Panc1 (cell line): ENCODE measurements around the gene STAP2. TPM values are rescaled to one million over a fixed set of nuclear protein-coding genes. Genes with fewer than 3 reads are reported as not detected.

ENCODE experiments used
- ATAC-seq: fragments of 200-7000 bp; cut with Tn5 transposase; 2 replicates; pipeline ENCODE4 v1.9.1; 2020; ENCODE audit warnings: mild to moderate bottlenecking, moderate library complexity
- BruUV-seq: library from RNA; stranded (reverse); fragments of 400-500 nt; replicated peaks from 2 replicates; lab custom pipeline; 2021; lab: Mats Ljungman, UMichigan
- CTCF ChIA-PET: fragments of 300-600 bp; sonication (Branson Sonifier 250); formaldehyde crosslinking; loops from one replicate; lab custom pipeline; 2022; ENCODE audit warnings: antibody characterized with exemption; lab: Charles Lee
- POLR2A ChIA-PET: fragments of 300-600 bp; sonication (Branson Sonifier 250); formaldehyde crosslinking; loops from one replicate; lab custom pipeline; 2022; ENCODE audit warnings: antibody characterized with exemption; lab: Charles Lee
- DNase-seq: peaks from one replicate; pipeline ENCODE4 v3.0.0-alpha.2; 2010; ENCODE audit warnings: low read depth, low spot score
- H3K27ac ChIP-seq: 2 replicates; pipeline ENCODE4 v1.5.1; 2011; ENCODE audit warnings: mild to moderate bottlenecking, low read length, inconsistent platforms
- H3K27me3 ChIP-seq: fragments of 200-500 bp; sonication (Bioruptor generic); 2 replicates; pipeline ENCODE4 v1.6.0; 2014; ENCODE audit warnings: low read length, inconsistent platforms; ENCODE audit not compliant: control insufficient read depth, insufficient read depth
- H3K36me3 ChIP-seq: fragments of 200-500 bp; sonication (Bioruptor generic); 2 replicates; pipeline ENCODE4 v1.5.1; 2014; ENCODE audit warnings: inconsistent platforms, mild to moderate bottlenecking, low read length, moderate library complexity; ENCODE audit not compliant: control insufficient read depth, insufficient read depth
- H3K4me1 ChIP-seq: 2 replicates; pipeline ENCODE4 v1.5.1; 2011; ENCODE audit warnings: inconsistent platforms, mild to moderate bottlenecking, low read length, moderate library complexity; ENCODE audit not compliant: control insufficient read depth, insufficient read depth
- H3K4me3 ChIP-seq, 2 experiments: 2 replicates each; pipeline ENCODE4 v1.5.1; 2011 to 2012; ENCODE audit warnings: low read depth in 2 of 2, low read length in 2 of 2, mild to moderate bottlenecking in 2 of 2, inconsistent platforms in 1 of 2, moderate library complexity in 1 of 2
- H3K9me3 ChIP-seq: fragments of 200-500 bp; sonication (Bioruptor generic); 2 replicates; pipeline ENCODE4 v1.5.1; 2014; ENCODE audit warnings: low read depth, mild to moderate bottlenecking, inconsistent platforms, low read length, moderate library complexity; ENCODE audit not compliant: control insufficient read depth, insufficient read depth
- POLR2AphosphoS5 ChIP-seq: IDR thresholded peaks from 2 replicates; pipeline ENCODE4 v1.6.1; 2012; ENCODE audit warnings: mild to moderate bottlenecking, low read depth, low read length, moderate library complexity
- SIN3A ChIP-seq: IDR thresholded peaks from 2 replicates; pipeline ENCODE4 v1.6.1; 2012; ENCODE audit warnings: low read depth, mild to moderate bottlenecking, low read length, moderate library complexity, borderline replicate concordance; ENCODE audit not compliant: insufficient read depth
- TCF7L2 ChIP-seq: IDR thresholded peaks from 2 replicates; pipeline ENCODE4 v1.6.1; 2011; ENCODE audit warnings: mild to moderate bottlenecking, low read depth, low read length, inconsistent platforms
- in situ Hi-C: cut with HindIII; loops from 2 replicates; pipeline ENCODE4 v1.10.0; 2016; ENCODE audit warnings: low sequenced_read_pairs, low pct_unique_long_range_greater_than_20kb
- intact Hi-C: fragments of 100-400 bp; cut with micrococcal nuclease; formaldehyde crosslinking; loops from one replicate; pipeline ENCODE4 v1.10.0; 2022; ENCODE audit not compliant: unreplicated experiment
- total RNA-seq: library from RNA; stranded (reverse); gene quantifications from one replicate; pipeline ENCODE4 v1.2.1, GENCODE V29; 2021; ENCODE audit not compliant: unreplicated experiment
- TF ChIP-seq, protein P1 (sequence below): fragments of 450-650 bp; IDR thresholded peaks from 2 replicates; pipeline ENCODE4 v1.5.1; 2017; ENCODE audit warnings: mild to moderate bottlenecking
- TF ChIP-seq, protein P2 (sequence below), 2 experiments: IDR thresholded peaks; 2 replicates each; pipeline ENCODE4 v1.6.1; 2011 to 2012; ENCODE audit warnings: low read depth in 2 of 2, control low read depth in 1 of 2, low read length in 1 of 2, mild to moderate bottlenecking in 1 of 2, moderate library complexity in 1 of 2; ENCODE audit not compliant: insufficient read depth in 1 of 2

Gene STAP2
- total RNA-seq, 1 experiment from 2014 or later = 10.0 TPM

DNA sequence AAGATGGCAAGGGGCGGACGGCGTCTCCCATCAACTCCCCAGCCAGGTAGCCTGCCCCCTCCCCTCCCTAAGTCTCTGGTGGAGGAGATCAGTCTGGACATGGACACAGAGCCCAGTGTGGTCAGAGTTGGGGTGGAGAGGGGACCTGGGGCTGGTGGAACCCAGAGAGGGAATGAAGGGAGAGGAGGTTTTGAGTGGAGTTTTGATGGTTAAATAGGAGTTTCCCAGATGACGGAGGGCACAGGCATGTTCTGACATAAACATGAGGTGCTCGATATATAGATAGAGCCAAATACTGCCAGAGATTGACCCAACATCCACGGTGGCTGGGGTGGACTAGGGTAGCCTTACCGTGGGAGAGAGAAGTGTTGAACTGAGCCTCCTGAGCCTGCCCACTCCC, 20.2 kb downstream of the STAP2 start:
- DNase-seq (no peak), ATAC-seq (no peak)
- no peaks in the 10 kb centered on the region for H3K4me1 ChIP-seq
- CTCF ChIA-PET = no interaction called here
- no peaks in the 10 kb centered on the region for H3K36me3 ChIP-seq
- POLR2A ChIA-PET = no interaction called here
- TF ChIP-seq, protein P1, sequence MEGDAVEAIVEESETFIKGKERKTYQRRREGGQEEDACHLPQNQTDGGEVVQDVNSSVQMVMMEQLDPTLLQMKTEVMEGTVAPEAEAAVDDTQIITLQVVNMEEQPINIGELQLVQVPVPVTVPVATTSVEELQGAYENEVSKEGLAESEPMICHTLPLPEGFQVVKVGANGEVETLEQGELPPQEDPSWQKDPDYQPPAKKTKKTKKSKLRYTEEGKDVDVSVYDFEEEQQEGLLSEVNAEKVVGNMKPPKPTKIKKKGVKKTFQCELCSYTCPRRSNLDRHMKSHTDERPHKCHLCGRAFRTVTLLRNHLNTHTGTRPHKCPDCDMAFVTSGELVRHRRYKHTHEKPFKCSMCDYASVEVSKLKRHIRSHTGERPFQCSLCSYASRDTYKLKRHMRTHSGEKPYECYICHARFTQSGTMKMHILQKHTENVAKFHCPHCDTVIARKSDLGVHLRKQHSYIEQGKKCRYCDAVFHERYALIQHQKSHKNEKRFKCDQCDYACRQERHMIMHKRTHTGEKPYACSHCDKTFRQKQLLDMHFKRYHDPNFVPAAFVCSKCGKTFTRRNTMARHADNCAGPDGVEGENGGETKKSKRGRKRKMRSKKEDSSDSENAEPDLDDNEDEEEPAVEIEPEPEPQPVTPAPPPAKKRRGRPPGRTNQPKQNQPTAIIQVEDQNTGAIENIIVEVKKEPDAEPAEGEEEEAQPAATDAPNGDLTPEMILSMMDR = no peak
- TF ChIP-seq SIN3A (no peak), TCF7L2 (no peak), POLR2AphosphoS5 (no peak)
- TF ChIP-seq, protein P2, sequence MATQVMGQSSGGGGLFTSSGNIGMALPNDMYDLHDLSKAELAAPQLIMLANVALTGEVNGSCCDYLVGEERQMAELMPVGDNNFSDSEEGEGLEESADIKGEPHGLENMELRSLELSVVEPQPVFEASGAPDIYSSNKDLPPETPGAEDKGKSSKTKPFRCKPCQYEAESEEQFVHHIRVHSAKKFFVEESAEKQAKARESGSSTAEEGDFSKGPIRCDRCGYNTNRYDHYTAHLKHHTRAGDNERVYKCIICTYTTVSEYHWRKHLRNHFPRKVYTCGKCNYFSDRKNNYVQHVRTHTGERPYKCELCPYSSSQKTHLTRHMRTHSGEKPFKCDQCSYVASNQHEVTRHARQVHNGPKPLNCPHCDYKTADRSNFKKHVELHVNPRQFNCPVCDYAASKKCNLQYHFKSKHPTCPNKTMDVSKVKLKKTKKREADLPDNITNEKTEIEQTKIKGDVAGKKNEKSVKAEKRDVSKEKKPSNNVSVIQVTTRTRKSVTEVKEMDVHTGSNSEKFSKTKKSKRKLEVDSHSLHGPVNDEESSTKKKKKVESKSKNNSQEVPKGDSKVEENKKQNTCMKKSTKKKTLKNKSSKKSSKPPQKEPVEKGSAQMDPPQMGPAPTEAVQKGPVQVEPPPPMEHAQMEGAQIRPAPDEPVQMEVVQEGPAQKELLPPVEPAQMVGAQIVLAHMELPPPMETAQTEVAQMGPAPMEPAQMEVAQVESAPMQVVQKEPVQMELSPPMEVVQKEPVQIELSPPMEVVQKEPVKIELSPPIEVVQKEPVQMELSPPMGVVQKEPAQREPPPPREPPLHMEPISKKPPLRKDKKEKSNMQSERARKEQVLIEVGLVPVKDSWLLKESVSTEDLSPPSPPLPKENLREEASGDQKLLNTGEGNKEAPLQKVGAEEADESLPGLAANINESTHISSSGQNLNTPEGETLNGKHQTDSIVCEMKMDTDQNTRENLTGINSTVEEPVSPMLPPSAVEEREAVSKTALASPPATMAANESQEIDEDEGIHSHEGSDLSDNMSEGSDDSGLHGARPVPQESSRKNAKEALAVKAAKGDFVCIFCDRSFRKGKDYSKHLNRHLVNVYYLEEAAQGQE (IDR thresholded peaks at IDR 0.05; ENCODE audit: insufficient read depth in 1 of 2, low read depth in 2 of 2, low read length in 1 of 2) = no peak
- no peaks in the 10 kb centered on the region for H3K27me3 ChIP-seq
- no TSS peak for BruUV-seq
- no peaks in the 10 kb centered on the region for H3K9me3 ChIP-seq
- intact Hi-C loops = no loop called here
- H3K4me3 ChIP-seq = no peak overlapping the region
- no peak overlapping the region for H3K27ac ChIP-seq
- in situ Hi-C loops = no loop called here

DNA sequence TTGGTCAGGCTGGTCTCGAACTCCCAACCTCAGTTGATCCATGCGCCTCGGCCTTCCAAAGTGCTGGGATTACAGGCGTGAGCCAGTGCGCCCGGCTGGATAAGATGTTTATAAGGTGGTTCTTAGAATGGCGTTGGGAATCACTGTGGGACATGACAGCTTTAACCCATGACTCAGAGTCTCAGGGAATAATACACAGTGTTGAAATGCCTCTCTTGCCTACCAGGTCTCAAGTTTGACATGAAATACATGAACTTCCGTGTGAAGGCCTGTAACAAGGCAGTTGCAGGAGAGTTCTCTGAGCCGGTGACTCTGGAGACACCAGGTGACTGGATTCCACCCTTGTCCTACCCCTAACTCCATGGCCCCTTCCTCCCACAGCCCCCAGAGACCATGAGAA, 21.7 kb downstream of the STAP2 start:
- no peaks in the 10 kb centered on the region for H3K4me1 ChIP-seq
- H3K36me3 ChIP-seq = no peaks in the 10 kb centered on the region
- no peak overlapping the region for H3K27ac ChIP-seq
- intact Hi-C loops = no loop called here
- no peak overlapping the region for H3K4me3 ChIP-seq
- in situ Hi-C loops = no loop called here
- no peaks in the 10 kb centered on the region for H3K9me3 ChIP-seq
- DNase-seq (no peak), ATAC-seq (no peak)
- POLR2A ChIA-PET = no interaction called here
- no peak for TF ChIP-seq SIN3A
- no peak for TF ChIP-seq TCF7L2
- no peak for TF ChIP-seq POLR2AphosphoS5
- TF ChIP-seq, protein P1 = no peak
- TF ChIP-seq, protein P2 (IDR thresholded peaks at IDR 0.05; ENCODE audit: insufficient read depth in 1 of 2, low read depth in 2 of 2, low read length in 1 of 2) = no peak
- CTCF ChIA-PET = no interaction called here
- H3K27me3 ChIP-seq = no peaks in the 10 kb centered on the region
- no TSS peak for BruUV-seq
